Right lung (tissue), 5 donors: Measurements from ENCODE around the gene IL31RA. TPM values are rescaled to one million over a fixed set of nuclear protein-coding genes. Genes with fewer than 3 reads are reported as not detected.
"Not testable (repeated sequence)": the region's sequence is repeated elsewhere in the genome, so short reads cannot be mapped to it uniquely, and the experiment has no call there.

ENCODE experiments used
- DNase-seq, 2 donors: peaks; one replicate each; pipeline ENCODE4 v3.0.0-alpha.2; 2013
- polyA plus RNA-seq, 5 donors: library from polyadenylated mRNA; unstranded; fragments of 120-200 nt; gene quantifications; one replicate each; pipeline versions ENCODE4 v1.2.1 to v1.2.3, GENCODE V29; 2013; ENCODE audit warnings: inconsistent platforms in 1 of 5, low replicate concordance in 1 of 5; ENCODE audit not compliant: insufficient read length in 5 of 5, insufficient read depth in 1 of 5

Gene IL31RA
- polyA plus RNA-seq, 5 donors: 0.11 to 0.35 (median 0.12) TPM

- DNase-seq: no peak
Measured at GRCh38 chr5:55925712-55926111, 74.6 kb downstream of the IL31RA start.

GRCh38 chr5:55926476-55926875 lies 75.3 kb downstream of the IL31RA start:
- no peak for DNase-seq

DNA sequence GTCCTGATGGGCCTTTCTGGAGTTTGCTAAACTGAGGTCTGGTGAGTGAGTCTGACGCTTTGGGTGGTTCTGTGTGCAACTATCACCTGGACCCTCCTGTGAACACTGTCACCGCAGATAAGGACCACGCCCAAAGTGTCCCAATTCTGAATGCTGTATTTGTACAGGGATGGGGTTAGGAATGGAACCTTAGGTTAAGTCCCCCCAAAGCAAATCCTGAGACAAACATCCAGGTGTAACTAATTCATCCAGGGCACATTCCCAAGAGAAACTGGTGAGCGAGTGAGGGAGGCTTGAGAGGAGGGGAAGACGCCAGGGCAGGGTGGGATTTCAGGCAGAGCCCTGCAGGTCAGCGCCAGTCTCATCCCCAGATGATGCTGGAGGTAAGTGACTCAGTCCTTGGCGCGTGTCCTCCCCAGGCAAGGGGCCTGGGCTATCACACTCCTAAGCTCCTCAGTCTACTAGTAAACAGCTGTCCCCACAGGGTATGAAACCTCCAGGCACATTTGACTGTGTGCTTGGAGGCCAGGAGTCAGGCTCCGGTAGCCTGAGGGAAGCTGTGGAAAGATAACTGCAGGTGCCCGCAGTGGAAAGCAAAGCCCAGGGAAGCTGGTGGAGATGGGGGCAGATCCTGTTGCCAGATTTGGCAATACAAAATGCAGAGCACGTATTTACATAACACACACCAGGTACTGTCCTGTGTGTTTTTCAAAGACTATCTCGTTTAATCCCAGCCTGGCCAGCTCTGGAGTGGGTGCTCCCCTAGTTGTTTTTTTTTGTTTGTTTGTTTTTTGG lies 76.9 kb downstream of the IL31RA start:
- no peak for DNase-seq

- DNase-seq: no peak
Measured at GRCh38 chr5:55929020-55929799, 78.1 kb downstream of the IL31RA start.

DNA sequence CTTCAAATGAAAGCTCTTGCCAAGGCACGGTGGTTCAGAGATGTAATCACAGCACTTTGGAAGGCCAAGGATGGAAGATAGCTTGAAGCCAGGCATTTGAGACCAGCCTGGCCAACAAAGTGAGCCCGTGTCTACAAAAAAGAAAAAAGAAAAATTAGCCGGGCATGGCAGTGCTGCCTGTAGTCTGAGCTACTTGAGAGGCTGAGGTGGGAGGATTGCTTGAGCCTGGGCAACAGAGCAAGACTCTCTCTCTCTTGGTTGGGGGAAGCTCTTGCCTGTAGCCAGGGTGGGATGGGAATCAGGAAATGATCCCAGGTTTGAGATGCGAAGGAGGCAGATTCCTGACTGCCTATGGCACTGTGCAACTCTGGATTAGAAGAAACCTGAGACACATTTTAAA lies 81.5 kb downstream of the IL31RA start:
- no peak for DNase-seq

GRCh38 chr5:55933377-55934114 lies 82.4 kb downstream of the IL31RA start:
- no peak for DNase-seq

- peak; percentile 60 to 72 for DNase-seq
Measured at GRCh38 chr5:55934115-55934613, 83.0 kb downstream of the IL31RA start.

DNA sequence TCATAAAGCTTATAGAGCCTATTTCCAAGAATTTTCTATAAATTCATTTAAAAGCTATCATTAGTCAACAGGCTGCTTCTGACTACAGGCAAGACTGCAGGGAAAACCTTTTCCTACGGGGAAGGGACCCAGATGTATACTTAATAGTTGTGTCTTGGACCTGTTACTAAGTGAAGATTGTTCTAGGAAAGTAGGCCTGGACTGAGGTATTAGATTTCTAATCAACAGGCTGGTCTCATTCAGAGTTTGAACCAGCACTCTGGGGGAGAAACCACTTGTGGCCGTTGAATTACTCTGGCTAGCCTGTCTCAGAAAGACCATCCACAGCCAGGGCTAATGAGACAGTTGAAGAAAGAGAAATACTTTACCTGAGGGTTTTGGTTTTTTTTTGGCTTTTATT lies 83.6 kb downstream of the IL31RA start:
- DNase-seq: no peak

DNA sequence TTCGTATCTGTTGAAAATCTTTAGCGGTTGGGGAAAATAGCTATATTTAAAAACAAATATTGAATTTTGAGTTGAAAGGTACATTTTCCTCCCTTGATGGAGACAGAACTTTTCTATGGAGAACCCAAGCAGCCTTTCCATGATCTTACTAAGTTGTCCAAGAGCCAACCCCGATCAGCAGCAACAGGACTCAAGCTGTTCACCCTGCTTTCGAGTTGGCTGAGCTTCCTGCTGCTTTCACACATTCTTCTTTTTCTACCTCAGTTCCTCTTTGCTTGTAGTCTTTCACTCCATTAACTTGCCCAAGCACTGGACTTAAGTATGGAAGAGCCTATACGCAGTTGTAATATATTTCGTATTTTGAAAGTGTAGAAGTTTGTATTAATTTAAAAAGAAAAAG lies 84.2 kb downstream of the IL31RA start:
- DNase-seq: no peak

- peak; percentile 63 to 78 for DNase-seq
Measured at GRCh38 chr5:55936100-55936693, 85.0 kb downstream of the IL31RA start.

DNA sequence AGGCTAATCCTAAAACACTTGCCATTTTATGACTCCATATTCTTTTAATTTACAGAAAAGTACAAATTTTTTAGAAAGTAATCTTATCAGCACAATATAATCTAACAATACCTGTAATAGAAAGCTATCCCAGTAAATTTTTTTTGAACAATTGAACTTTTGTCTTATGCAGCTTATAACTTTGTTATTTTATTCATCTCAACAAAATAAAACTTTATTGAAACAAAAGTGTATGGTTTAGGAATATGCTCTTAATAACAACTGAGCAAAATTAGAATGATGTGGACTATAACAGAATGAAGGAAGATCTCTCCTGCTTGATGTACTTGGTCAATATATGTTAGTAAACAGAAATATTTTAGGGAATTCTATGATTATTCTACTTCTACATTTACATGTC lies 86.4 kb downstream of the IL31RA start:
- DNase-seq: not testable (repeated sequence)

GRCh38 chr5:55941154-55941553 lies 90.0 kb downstream of the IL31RA start:
- not testable (repeated sequence) for DNase-seq

GRCh38 chr5:55959208-55959607 lies 108.1 kb downstream of the IL31RA start:
- no peak for DNase-seq

- no peak for DNase-seq
Measured at GRCh38 chr5:55960779-55961178, 109.6 kb downstream of the IL31RA start.

GRCh38 chr5:55965525-55965924 lies 114.4 kb downstream of the IL31RA start:
- no peak for DNase-seq

DNA sequence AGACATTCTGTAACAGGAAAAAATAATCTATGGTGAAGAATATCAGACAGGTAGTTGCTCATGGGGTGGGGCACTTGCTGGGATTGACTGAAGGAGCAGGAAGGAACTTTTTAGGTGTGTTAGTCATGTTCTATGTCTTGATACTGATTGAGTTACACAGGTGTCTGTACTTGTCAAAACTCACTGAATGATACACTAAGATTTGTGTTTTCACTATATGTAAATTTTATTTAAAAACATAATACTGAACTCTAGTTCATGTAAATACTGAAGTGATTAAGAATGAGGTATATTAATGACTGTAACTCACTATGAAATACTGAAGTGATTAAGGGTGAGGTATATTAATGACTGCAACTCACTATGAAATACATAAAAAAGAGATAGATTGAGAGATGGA lies 115.1 kb downstream of the IL31RA start:
- no peak for DNase-seq

- DNase-seq: no peak
Measured at GRCh38 chr5:55969956-55970355, 118.8 kb downstream of the IL31RA start.
